T47D (cell line): ENCODE data around the gene RLN3.
"Not testable (repeated sequence)": the region's sequence is repeated elsewhere in the genome, so short reads cannot be mapped to it uniquely, and the experiment has no call there.

ENCODE experiments used
- DNase-seq, 2 experiments: peaks; one replicate each; pipeline versions ENCODE4 v3.0.0 to v3.0.0-alpha.2; 2011 to 2012; ENCODE audit warnings: low read depth in 1 of 2, low spot score in 1 of 2
- JUND ChIP-seq: IDR thresholded peaks from 2 replicates; pipeline ENCODE4 v1.6.1; 2012; ENCODE audit warnings: low read depth
- in situ Hi-C: cut with HindIII; loops from 2 replicates; pipeline ENCODE4 v1.10.0; 2016; ENCODE audit warnings: low sequenced_read_pairs, low pct_unique_long_range_greater_than_20kb

The RLN3 gene

GRCh38 chr19:14019100-14019499 lies 8.8 kb upstream of the RLN3 start:
- no peak for DNase-seq
- in situ Hi-C loops = no loop called here
- TF ChIP-seq JUND = no peak

DNA sequence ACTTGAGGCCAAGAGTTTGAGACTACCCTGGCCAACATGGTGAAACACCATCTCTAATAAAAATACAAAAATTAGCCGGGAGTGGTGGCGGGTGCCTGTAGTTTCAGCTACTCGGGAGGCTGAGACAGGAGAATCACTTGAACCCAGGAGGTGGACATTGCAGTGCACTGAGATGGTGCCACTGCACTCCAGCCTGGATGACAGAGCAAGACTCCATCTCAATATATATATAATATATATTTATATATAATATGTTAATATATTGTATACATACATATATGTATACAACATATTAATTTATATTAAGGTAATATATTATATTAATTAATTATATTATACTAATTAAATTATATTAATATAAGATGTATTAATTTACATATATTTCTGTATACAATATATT lies 8.2 kb upstream of the RLN3 start:
- in situ Hi-C loops = not testable (repeated sequence)

GRCh38 chr19:14021474-14021873 lies 6.5 kb upstream of the RLN3 start:
- in situ Hi-C loops = no loop called here
- peak in 1 of 2 experiments; percentile 13 for DNase-seq

More for the DNA sequence above, 8.2 kb upstream of the RLN3 start:
- not testable (repeated sequence) for DNase-seq

GRCh38 chr19:14022469-14022868 lies 5.5 kb upstream of the RLN3 start:
- peak in 1 of 2 experiments; percentile 69 for DNase-seq
- in situ Hi-C loops = no loop called here
- no peak for TF ChIP-seq JUND

More at GRCh38 chr19:14021474-14021873, 6.5 kb upstream of the RLN3 start:
- no peak for TF ChIP-seq JUND

GRCh38 chr19:14023404-14024235 lies 4.3 kb upstream of the RLN3 start:
- no peak for TF ChIP-seq JUND
- in situ Hi-C loops = no loop called here
- DNase-seq = peak; percentile 45 to 74

- in situ Hi-C loops, DNase-seq: not testable (repeated sequence)
Measured at GRCh38 chr19:14026652-14027192, 1.2 kb upstream of the RLN3 start.

GRCh38 chr19:14028901-14029300 lies 953 bp downstream of the RLN3 start:
- TF ChIP-seq JUND = no peak
- in situ Hi-C loops = no loop called here
- no peak for DNase-seq

- DNase-seq = no peak
- TF ChIP-seq JUND = no peak
- in situ Hi-C loops = no loop called here
Measured at GRCh38 chr19:14030997-14031718, 3.2 kb downstream of the RLN3 start.

- DNase-seq = peak; percentile 53 to 56
- no peak for TF ChIP-seq JUND
- in situ Hi-C loops = no loop called here
Measured at GRCh38 chr19:14031719-14032480, 4.0 kb downstream of the RLN3 start, which contains the start of gene IL27RA. IL27RA (plus strand) TSS chr19:14031762; CDS start chr19:14031873, 111 bp downstream.

GRCh38 chr19:14033946-14034345 lies 6.0 kb downstream of the RLN3 start:
- DNase-seq = no peak
- TF ChIP-seq JUND = no peak
- in situ Hi-C loops = no loop called here

DNA sequence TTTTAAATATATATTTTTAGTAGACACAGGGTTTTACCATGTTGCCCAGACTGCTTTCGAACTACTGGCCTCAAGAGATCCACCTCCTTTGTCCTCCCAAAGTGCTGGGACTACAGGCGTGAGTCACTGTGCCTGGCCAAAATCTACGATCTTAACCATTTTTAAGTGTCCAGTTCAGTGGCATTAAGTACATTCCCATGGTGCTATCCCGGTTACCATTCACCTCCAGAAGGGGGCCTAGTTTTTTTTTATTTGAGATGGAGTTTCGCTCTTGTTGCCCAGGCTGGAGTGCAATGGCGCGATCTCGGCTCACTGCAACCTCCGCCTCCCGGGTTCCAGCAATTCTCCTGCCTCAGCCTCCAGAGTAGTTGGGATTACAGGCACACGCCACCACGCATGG lies 7.2 kb downstream of the RLN3 start:
- in situ Hi-C loops = not testable (repeated sequence)
- peak in 1 of 2 experiments; percentile 26 for DNase-seq

DNA sequence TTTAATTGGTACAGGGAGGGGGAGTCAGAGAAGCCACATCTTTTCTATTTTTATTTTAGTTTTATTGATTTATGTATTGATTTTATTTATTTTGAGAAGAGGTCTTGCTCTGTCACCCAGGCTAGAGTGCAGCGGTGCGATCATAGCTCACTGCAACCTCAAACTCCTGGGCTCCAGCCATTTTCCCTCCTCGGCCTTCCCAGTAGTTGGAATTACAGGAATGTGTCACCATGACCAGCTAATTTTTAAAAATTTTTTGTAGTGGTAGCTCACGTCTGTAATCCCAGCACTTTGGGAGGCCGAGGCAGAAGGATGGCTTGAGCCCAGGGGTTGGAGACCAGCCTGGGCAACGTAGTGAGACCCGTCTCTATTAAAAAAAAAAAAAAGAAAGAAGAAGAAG lies 7.8 kb downstream of the RLN3 start:
- no peak for DNase-seq
- no peak for TF ChIP-seq JUND
- in situ Hi-C loops = no loop called here
